GM20000 (cell line): ENCODE data around the gene HDLBP.

ENCODE experiments used
- DNase-seq: peaks from one replicate; pipeline ENCODE4 v3.0.0; 2012; ENCODE audit warnings: low spot score
- TF ChIP-seq, protein P1 (sequence below): IDR thresholded peaks from 2 replicates; pipeline ENCODE4 v1.5.1; 2012; ENCODE audit warnings: mild to moderate bottlenecking, control low read depth; ENCODE audit errors: extremely low read depth, missing control alignments

Gene HDLBP

DNA sequence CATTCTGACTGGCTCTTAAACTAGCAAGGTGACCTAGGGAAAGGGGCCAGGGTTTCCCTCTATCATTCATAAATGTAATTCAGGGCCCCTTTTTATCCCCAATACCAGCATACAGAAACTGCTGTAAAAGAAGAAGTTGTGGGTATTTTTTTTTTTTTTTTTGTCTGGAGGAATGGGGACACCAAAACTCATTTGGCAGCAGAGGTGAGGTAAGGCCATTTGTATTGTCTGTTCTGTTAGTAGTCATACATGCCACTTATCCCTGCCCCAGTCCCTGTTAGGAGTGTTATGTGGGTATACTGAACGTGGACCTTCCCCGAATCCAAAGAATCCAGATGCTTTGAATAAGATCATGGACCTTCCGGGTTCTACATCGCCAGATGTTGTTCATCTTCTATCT, 1.9 kb upstream of the HDLBP start:
- no peak for DNase-seq
- TF ChIP-seq, protein P1, sequence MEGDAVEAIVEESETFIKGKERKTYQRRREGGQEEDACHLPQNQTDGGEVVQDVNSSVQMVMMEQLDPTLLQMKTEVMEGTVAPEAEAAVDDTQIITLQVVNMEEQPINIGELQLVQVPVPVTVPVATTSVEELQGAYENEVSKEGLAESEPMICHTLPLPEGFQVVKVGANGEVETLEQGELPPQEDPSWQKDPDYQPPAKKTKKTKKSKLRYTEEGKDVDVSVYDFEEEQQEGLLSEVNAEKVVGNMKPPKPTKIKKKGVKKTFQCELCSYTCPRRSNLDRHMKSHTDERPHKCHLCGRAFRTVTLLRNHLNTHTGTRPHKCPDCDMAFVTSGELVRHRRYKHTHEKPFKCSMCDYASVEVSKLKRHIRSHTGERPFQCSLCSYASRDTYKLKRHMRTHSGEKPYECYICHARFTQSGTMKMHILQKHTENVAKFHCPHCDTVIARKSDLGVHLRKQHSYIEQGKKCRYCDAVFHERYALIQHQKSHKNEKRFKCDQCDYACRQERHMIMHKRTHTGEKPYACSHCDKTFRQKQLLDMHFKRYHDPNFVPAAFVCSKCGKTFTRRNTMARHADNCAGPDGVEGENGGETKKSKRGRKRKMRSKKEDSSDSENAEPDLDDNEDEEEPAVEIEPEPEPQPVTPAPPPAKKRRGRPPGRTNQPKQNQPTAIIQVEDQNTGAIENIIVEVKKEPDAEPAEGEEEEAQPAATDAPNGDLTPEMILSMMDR, result no peak

DNA sequence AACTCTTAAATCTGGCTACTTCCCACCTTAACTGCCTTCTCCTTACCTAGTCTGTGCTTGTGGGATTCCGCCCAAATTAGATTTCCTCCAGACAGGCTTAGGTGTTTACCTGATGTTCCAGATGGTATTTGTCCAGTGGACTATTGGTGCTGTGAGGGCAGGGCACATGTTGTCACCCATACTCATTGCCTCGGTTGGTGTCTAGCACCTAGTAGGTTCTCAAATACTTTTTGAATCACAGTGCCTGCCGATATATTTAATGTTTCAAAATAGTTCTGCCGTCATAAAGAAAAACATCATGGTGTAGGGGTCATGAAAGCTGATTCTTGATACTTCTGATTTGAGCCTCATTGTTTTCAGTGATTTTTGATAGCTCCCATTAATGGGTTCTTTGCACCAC, 1.4 kb upstream of the HDLBP start:
- DNase-seq, result no peak
- TF ChIP-seq, protein P1, result no peak

DNA sequence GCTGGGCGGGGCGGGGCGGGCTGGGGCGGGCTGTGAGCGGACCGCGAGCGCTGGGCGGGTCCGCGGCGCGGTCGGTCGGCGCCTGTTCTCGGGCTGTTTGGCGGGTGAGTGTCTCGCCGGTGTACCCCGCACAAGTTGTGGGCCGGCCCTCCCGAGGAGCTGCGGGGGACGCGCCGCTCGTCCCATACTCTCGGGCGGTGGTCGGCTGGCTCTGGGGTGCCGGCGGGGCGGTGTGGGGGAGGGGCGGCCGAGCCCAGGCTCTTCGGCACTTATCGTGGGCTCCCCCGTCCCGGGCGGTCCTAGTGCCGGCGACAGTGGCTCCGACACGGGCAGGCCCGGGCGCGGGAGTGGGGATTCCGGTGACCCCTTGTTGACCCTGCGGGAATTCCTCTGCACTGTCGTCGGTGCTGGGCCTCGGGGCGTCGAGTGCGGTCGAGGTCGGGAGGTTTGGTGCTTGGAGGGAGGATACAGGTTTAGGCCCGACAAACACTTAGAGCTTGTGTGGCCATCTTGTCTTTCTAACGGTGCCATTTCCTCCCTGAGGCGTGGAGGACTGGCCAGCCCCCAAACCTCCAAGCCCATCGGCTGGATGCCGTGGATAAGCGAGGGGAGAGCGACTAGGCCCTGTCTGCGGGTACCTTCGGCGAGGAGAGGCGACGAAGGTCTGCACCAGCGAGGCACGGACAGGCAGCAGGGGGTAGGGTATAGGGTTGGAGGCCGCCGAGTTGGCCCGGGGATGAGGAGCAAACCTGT, 583 bp upstream of the HDLBP start, which contains the start of gene SEPTIN2:
Gene SEPTIN2 (plus strand): TSS at position 47 of the 753 bp plus-strand sequence. CDS start 8,308 bp downstream, outside the sequence.
- no peak for DNase-seq

DNA sequence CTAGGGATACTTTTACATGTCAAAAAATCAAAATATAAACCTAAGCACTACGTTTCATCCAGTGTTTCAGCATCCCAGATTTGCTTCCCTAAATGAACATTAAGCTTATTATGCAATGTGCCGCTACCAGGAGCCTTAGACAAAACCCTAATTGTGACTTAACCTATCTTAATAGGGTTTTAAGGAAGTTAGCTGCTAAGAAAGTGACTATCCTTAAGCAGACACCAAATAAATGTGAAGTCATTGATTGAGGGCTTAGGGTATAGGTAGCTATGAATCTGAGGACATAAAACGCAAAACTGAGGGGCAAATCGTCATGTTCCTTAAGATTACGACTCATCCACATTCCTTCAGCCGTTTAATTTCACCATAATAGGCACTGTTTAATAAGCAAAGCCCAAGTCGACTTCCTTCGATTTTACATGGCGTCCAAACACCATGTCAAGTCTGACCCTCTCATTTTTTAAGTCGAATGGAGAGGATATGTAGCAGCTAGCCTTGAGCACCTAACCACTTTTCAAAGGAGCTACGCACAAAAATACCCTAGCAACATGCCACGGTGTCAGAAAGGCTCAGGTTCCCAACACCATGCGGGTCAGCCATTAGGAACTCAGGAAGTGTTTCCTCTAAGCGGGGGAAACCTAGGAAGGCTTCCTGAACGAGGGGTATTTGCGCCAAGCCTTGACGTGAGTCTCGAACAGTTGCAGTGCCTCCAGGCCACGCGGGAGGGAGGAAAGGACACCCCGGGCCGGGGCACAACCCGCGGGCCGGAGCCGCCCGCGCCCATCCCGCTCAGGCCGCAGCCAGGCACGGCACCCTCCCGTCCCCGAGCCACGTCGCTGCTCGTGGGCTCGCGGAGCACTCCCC, 1.0 kb downstream of the HDLBP start:
- TF ChIP-seq, protein P1, result no peak
- no peak for DNase-seq

More for the DNA sequence above, 583 bp upstream of the HDLBP start, which contains the start of gene SEPTIN2:
- TF ChIP-seq, protein P1, result no peak

DNA sequence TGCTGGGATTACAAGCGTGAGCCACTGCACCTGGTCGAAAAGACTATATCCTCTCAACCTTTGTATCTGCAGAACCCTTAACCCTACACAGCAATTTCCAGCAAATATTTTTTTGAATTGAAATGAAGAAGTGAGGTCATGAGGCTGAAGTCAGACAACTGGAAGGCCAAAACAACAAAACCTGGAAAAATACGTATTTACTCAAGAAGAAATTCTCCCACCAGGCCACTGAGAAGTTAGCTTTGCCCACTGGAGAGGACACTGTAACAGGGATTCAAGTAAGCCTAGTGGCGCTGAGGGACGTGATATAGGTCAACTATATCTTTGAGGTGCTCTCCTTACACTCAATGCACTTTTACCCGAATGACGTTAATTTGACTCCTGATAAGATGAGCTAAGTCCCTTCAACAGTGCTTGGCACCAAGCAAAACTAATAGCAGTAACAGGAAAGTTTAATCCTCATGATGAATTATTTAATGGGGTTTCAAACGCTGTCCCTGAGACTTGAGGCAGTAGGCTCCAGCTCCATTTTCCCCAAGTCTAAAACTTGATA, 1.9 kb downstream of the HDLBP start:
- no peak for DNase-seq
- TF ChIP-seq, protein P1, result no peak

- no peak for DNase-seq
- TF ChIP-seq, protein P1, result no peak
These were observed 3.4 kb downstream of the HDLBP start for GRCh38 chr2:241312082-241312481.
